ENCODE measurements around the gene CDH26.

CDH26 gene

DNA sequence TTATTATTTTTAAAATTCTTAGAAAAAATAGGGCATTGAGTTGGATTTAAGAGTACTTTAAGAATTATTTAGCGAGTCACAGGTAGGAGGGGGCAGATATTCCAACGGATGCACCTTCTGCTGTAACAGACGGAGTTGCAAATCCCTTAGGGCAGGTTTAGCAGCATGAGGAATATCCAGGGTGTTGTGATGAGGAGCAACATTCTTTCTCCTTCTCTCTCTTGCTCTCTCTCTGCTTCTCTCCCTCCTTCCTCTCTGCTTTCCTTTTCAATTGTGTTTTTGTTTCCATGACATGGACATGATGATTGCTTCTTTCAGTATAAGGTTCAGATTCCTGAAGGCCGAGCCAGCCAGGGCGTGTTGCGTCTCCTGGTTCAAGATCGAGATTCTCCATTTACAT lies 28.9 kb downstream of the CDH26 start:
- peak; percentile 96 for DNase-seq

DNA sequence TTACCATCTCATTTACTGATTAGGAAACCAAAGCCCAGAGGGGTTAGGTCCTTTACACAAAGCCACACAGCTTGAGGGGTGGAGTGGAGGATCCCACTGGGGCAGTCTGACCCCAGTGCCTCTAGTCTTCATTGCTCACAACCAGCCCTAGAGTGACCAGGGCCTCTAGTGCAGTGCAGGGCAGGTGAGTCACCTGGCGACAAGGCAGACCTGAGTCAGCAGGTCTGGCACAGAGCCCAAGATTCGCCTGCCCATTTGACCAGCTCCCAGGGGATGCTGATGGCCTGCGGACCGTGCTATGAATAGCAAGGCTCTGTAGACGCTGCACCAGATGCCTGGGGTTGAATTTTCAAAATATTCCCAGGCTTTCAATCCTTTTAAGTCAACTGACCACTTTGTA lies 29.9 kb downstream of the CDH26 start:
- no peak for DNase-seq

DNA sequence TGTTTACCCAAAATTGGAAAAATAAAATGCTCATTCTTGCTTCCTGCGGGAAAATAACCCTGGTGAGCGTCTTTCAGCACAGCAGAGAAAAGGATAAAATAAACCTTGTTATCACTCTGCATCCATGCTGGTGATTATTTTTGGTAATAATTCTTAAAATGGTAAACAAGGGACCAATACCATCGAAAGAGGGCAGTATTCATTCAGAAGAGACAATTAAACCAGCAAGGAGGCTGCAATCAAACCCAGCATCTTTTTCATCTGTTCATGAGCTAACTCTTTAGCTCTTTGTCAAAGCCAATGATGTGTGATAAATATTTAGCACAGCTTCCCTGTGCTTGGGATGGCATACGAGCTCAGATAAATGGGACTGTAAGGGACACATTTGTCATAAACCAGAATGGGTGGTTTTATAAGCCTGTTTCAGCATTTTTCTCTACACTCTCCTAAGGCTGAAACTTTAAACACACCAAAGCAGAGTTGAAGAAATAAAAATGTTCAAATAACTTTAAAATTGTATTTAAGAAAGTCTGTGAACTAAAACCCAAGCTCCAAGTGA lies 34.4 kb downstream of the CDH26 start:
- no peak for DNase-seq

DNA sequence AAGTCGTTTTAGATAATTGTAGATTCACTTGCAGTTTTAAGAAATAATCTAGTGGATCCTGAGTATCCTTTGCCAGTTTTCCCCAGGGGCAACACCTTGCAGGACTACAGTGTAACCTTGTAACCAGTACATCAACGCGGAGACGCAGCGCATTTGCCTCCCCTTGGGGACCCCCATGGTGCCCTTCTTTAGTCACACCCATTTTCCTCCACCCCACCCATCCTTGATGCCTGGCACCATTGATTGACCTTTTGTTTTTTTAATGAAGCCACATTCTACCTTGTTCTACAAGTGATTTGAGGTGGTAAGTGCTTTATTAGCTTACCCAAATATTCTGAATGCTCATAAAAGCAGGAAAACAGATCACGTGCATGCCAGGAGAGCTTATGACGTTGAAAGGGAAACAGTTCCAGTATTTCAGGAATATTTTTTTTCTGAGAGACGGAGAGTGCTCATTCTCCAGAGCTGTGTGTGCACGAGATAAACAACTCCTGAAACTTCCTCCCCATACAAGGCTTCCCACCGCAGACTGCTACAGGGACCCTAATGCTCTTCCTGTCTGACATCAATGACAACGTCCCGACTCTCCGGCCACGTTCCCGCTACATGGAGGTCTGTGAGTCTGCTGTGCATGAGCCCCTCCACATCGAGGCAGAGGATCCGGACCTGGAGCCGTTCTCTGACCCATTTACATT lies 35.7 kb downstream of the CDH26 start:
- DNase-seq: no peak

DNA sequence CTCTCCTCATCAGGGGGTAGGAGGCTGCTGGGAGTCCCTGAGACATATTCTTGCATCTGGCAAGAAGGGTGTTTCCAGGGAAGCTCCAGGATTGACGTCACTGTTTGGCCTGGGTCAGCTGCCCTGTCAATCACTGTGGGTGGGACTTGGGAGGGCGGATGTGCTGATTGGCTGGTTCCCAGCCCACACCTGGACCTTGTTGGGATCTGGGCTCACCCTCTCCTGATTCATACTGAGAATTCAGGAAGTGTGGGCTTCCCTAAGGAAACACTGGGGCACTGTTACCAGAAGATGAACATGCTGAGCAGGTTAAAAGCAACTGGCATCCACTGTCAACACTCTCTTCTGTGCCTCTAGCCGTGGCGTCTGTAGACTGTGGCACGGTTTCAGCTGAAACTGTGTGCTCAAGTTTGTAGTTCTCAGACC lies 36.5 kb downstream of the CDH26 start:
- DNase-seq: no peak

DNA sequence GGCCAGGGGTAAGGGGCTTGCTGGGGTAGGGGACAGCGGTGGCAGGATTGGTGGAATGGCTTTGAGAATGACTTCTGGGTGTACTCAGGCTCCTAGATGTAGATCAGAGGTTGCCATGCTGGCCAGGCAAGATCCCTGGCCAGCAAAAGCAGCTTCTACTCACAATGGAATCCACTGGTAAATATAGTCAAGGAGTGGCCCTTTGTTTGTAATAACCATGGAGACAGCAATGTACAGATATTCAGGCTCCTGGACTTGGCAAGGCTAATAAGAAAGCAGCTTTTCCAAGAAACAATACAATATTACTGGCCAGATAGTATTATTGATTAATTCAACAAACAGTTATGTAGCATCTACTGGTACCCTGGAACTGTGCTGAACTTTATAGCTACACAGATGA lies 37.9 kb downstream of the CDH26 start:
- no peak for DNase-seq

DNA sequence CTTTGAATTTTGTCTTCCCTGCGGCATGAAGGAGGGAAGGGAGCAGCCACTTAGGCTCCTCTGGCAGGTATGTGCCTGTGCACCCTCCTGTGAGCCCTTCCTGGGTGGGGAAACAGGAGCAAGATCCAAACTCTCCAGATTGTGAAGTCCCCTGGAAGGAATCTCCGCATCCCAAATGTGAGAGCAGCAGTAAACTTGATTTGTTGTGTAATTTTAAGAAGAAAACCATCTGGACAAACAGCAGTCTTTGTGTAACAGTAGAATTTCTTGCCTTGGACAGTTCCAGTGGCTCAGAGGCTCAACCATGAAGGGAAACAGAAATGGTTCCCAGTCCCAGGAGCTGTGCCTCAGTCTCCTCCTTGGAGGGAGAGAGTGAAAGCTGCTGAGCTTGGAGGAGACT lies 39.7 kb downstream of the CDH26 start:
- DNase-seq: no peak

DNA sequence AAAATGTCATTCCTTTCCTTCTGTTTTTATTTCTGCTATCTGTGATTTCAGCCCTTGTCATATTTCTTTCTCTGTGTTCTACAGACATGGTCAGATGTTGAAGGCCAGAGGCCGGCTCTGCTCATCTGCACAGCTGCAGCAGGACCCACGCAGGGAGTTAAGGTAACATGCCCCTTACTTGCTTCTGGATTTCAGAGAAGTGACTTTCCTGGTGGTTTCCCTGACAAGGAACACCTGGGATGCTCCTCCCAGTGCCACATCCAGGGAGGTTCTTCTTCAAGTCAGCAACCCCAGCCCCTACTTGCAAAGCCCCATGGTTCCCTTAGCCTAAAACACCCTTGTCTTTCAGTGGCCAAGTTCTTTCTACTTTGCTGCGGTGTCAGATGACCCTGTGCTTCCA lies 41.3 kb downstream of the CDH26 start:
- no peak for DNase-seq

DNA sequence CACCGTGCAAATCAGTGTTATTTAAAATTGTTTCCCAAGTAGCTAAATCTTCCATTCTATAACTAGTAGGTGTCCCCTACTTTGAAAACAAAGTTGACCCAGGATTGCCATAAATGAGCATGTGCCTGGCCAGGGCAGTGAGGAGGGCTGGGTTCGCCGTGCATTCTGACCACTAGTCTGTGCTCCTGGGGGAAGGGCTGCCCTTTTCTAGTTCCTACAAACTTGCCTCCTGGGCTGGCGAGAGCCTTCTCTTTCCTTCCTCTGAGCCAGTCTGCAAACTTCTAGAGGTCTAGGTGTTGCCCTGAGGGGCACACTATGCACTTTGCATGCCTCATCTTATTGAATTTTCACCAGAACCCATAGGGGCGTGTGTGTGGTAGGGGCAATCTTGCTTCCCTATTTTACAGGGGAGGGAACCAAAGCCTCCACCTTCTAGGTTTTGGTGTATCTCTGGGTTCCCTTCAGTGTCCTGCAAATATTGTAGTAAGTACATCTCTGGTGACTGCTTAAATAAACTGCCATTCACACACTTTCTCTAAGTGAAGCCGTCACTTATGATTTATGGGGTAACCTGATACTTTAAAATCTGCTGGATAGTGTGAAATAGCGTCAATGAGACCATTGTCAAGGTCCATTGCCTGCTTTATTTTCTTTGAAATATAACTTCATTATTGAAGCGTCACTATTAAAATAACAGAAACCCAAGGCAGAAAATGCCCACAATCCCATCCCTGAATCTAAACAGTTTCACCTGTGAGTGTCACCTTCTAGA lies 42.2 kb downstream of the CDH26 start:
- DNase-seq: peak; percentile 60

DNA sequence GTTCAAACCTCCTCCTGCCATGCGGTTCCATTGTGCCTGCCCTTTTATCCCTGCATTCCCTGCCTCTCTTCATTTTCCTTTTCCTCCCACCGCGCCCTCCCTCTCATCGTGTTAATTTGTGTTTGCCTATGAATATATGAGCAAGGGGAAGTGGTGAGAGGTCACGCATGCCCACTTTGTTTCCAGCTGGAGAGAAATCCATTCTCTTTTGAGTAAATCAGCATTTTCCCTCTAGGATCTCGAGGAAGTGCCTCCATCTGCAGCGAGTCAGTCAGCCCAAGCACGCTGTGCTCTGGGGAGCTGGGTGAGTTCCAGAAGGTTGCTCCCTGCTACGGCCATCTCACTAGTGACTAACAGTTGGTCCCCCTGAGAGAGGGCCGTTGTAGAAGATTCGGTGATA lies 42.9 kb downstream of the CDH26 start:
- DNase-seq: no peak

DNA sequence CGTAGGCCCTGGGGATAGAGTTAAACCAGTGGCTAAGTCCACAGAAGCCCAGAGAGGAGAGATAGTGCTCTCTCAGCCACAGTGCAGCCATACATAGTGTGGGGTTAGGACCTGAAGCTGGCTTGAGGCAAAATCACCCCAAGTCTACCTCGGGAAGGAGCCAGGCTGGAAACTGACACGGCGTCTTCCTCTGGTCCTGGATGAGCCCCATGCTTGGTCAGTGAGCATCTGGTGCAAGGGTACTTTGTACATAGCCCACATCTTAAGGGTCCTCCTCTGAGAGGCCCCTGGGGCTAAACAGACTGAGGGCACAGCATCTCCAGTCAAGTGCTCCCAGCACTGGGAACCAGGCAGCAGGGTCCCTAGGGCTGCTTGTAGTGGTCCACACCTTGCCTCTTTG lies 45.6 kb downstream of the CDH26 start:
- no peak for DNase-seq

DNA sequence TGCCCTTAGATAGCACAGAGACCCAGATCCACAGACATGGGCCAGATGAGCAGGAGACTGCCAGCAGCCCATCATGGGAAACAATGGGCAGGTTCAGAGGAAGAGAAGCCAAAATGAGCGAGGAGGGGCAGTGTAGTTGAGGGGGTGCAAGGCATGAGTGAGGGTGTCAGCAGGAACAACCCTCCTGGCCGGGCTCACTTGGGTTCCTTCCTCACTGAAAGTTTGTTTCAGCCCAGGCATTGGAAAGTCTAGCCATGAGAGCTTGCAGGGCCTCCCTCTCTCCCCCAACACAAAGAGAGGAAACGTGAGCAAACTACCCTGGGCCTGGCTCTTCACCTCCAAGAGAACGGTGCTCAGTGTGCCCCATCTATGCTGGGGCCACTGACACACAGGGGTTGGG lies 48.0 kb downstream of the CDH26 start:
- DNase-seq: no peak

DNA sequence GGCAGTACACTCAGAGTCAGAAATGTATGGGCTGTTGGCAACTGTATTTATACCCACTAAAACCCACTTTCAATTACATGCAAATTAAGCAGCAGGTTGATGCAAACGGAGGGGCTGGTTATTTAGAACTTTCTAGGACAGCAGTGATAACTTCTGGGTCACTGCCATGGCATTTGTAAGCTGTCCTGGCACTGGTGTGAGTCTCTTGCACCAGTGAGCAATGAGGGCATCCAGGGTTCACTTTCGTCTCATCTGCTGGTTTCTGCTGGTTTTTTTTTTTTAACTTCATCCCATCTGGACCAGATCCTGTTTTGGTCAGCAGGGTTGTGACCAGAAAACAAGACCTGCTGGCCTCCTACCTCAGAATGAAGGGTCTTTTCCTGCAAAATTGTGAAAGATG lies 49.2 kb downstream of the CDH26 start:
- DNase-seq: no peak

DNA sequence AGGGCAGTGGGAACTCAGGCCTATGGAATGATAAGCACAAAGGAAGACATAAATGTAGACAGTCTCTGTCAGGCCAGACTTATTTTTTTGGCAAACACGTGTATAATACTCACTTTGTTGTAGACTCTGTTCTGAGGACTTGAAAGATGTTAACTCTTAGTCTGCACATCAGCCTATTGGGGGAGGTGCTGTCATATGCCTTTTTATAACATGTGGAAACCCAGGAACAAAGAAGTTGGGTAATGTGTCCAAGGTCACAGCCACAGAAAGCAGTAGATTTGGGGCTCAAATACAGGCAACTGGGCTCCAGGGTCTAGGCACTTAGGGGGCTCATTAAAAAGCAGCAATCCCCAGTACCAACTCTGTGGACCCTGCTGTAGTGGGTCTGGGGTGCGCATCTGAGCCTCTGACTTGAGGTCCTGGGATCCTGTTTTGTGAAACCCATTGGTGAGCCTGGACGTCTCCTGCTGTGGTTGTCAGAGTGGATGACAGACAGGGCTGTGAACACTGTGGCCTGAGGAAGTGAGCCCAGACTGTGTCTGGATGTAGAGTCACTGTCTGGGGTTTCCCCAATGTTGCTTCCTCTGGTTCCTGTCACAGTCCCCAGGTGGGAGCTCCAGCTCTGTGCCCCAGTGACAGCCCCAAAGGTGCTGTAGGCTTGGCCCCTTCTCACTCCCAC lies 50.0 kb downstream of the CDH26 start:
- no peak for DNase-seq

DNA sequence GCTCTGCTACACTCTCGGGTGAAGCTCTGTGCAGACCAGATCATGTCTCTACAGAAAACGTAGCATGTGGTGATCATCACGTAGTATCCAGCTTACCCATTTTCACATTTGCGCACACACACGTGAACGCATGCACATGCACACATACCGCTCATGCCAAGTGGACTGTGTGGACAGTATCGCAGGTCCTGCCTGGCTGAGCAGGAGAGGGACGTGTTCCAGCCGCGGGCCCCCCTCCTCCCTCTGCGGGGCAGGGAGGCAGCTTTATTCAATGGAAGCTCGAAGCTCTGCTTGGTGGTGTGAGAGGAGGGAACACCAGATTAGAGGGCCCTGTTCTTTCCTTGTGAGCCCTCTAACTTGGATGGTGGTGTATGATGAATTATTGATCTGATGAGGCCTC lies 51.1 kb downstream of the CDH26 start:
- no peak for DNase-seq

DNA sequence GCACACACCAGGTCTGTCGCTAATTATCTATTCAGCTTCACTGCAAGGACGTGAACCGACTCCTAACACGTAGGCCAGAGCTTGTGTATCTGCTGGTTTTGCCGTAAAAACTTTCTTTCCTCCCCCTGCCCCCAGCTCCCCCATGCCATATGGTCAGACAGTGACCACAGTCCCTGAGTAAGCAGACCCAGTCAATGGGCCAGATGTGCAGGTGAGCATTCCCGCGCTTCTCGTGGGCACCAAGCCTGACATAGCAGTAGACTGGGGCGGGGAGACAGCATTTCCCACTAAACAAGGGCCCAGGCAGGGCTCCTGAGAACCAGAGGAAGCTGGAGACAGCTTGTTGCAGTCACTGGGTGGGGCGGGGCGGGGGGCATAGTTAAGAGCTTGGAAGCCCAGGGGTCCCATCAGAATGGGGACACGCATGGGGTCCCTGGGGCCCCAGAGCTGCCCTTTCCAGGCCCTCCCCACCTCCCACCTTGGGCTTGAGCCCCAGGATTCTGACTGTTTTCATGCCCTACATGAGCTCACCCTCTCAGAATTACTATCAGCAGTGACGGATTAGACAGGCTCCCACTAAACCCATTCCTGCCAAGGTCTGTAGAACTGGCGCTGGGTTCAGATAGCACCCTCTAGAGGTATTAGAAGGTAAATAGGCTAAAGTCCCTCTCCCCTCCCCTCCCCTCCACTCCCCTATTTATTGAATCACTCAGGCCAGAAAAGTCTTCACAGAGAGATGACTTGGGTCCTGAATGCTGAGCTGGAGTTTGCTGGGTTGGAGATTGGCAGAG lies 51.8 kb downstream of the CDH26 start:
- DNase-seq: no peak

DNA sequence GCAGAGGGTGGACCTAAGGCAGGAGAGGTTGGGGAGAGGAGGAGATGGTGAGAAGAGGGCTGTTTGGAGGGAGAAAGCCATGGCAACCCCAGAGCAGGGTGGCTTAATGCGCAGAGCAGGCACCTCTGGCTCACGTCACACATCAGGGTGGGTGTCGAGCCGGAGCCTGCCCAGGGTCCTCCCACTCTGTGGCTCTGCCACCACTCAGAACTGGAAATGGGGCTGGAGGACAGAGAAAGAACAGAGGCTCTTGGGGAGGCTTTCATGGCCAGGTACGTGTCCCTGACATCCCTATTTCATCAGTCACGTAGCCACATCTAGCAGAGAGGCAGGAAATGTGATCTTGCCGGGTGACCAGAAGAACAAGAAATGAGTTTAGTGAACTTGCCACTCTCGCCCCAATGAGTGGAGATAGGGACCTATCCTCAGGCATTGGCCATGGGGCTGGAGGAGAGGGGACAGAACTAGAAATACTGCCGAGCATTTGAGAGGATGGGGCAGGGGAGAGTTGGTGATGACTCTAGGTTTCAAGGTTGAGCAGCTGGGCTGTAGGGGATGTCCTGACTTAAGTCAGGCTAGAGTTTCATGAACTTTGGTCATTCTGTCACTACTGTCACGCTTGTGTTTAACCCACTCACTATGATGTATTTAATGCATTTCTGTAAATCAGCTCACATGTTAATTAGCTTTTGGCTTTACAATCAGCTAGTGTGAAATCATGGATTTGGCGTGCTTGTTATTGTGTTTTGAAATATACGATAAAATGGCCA lies 52.7 kb downstream of the CDH26 start:
- no peak for DNase-seq

DNA sequence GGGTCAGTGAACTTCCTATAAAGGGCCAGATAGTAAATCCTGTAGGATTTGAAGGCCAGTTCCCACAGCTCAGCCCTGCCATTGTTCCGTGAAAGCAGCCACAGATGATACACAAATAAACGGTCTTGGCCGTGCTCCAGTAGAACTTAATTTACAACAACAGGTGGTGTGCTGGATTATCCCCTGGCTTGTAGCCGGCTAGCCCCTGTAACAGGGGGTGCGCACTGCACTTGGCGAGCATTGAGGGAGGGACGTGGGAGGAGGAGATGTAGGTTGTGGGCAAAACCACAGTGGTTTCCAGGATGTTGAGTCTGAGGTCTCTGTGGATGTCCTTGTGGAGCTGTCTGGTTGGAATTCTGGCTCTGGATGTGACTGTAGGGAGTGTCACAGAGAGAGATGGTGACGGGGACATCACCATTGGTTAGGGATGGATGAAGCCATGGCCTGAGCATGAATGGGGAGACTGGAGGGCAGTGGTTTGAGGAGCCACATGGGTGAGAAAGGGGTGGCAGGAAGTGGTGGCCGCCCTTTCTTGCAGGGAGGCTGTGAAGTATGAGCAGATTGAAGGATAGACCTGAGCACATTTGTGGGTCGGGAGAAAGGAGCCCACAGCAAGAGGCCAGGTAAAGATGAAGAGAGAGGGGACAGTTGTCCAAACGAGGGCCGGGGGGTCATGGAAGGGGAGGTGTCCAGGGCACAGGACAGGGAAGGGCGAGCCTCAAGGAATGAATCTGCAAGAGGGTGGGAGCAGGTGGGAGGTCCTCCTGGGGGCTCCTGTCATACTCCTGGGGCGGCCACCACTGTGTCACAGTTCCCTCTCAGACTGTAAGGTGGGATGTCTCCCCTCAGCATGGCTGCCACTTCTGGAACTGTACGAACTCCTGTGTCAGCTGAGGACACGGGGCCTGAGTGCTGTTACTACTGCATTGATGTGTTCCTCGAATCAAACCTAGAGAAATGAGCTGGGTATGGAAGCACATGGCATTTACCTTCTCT lies 53.6 kb downstream of the CDH26 start:
- peak; percentile 82 for DNase-seq

DNA sequence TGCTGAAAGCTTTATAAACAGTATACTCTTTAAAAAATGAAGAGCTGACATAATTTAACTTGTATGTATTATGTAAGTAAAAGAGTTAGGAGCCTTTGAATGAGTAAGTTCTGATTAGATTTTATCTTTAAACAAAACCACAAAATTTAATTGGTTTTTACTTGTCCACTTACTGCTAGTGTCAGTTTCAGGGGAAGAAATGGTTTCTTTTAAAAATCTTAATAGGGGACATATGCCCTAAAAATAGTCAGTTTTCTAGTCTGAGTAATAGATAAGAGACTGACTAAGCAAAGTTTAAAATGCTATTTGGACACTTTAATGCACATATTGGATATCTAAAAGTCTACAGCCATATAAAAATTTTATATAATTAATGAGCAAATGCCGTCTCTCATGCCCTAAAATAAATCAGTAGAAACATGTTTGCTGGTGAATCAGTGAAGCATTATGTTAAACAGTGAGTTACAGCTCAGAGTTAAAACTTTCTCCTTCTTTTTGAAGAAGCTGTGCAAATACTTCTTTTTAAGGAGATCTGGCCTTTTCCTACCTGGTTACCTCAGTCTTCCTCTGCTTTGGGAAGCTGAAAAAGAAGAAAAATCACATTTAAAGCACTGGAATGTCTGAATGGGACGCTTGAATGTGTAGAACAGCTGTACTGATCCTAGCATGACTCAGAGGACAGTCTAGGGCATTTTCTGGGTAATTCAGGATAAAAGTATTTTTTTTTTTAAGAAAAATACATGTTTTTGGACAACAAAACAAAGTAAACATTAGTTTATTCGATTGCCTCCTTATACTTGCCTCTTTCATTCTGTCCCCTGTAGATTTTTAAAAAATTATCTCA lies 55.3 kb downstream of the CDH26 start:
- no peak for DNase-seq

DNA sequence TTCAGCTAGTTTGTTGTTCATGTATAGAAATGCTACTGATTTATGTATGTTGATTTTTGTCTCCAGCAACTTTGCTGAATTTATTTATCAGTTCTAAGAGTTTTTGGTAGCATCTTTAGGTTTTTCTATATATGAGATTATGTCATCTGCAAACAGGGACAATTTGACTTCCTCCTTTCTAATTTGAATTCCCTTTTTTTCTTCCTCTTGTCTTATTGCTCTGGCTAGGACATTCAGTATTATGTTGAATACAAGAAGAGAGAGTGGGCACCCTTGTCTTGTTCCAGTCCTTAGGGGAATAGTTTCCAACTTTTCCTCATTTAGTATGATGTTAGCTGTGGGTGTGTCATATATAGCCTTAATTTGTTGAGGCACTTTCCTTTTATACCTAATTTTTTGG lies 58.2 kb downstream of the CDH26 start:
- no peak for DNase-seq
